ENCODE results near the gene CSF1.

GRCh38 chr1:109975718-109976117 lies 65.1 kb downstream of the CSF1 start:
- TF ChIP-seq POLR2AphosphoS5 (IDR thresholded peaks at IDR 0.05; ENCODE audit: low read depth, low read length) (no peak), GABPA (IDR thresholded peaks at IDR 0.05; ENCODE audit: low read depth) (no peak), MAX (IDR thresholded peaks at IDR 0.05; ENCODE audit: low read depth) (0 out of 2 replicates have a peak, but pooled peaks have one; percentile 23), CTCF (IDR thresholded peaks at IDR 0.05) (no peak)

Data from SK-N-SH (cell line).